IMR-90 (cell line): ENCODE data around the gene RBM15B.

Source experiments
- BHLHE40 ChIP-seq: fragments of 150-350 bp; IDR thresholded peaks from 2 replicates; pipeline ENCODE4 v1.6.1; 2016; ENCODE audit warnings: mild to moderate bottlenecking, low read depth, low read length
- CEBPB ChIP-seq: IDR thresholded peaks from 2 replicates; pipeline ENCODE4 v1.6.1; 2012; ENCODE audit warnings: low read depth, low read length, improper control_type of control experiment
- CTCF ChIP-seq: conservative IDR thresholded peaks from 2 replicates; pipeline ENCODE4 v1.5.1; 2012; ENCODE audit warnings: mild to moderate bottlenecking, low read depth, low read length, improper control_type of control experiment
- ELK1 ChIP-seq: fragments of 150-350 bp; IDR thresholded peaks from 2 replicates; pipeline ENCODE4 v1.6.1; 2016; ENCODE audit warnings: low read depth, mild to moderate bottlenecking, low read length, moderate library complexity, borderline replicate concordance
- FOS ChIP-seq: fragments of 150-350 bp; IDR thresholded peaks from 2 replicates; pipeline ENCODE4 v1.6.1; 2016; ENCODE audit warnings: low read depth, low read length
- MAFK ChIP-seq: IDR thresholded peaks from 2 replicates; pipeline ENCODE4 v1.6.1; 2012; ENCODE audit warnings: low read depth, low read length, improper control_type of control experiment
- MAZ ChIP-seq: IDR thresholded peaks from 2 replicates; pipeline ENCODE4 v1.6.1; 2012; ENCODE audit warnings: low read depth, mild to moderate bottlenecking, low read length, improper control_type of control experiment, moderate library complexity, borderline replicate concordance
- POLR2A ChIP-seq: IDR thresholded peaks from 2 replicates; pipeline ENCODE4 v1.6.1; 2012; ENCODE audit warnings: mild to moderate bottlenecking, low read depth, low read length
- RAD21 ChIP-seq: IDR thresholded peaks from 2 replicates; pipeline ENCODE4 v1.6.1; 2012; ENCODE audit warnings: low read length, improper control_type of control experiment
- RCOR1 ChIP-seq: IDR thresholded peaks from 2 replicates; pipeline ENCODE4 v1.6.1; 2012; ENCODE audit warnings: mild to moderate bottlenecking, low read length, improper control_type of control experiment; ENCODE audit not compliant: insufficient replicate concordance
- RFX5 ChIP-seq: IDR thresholded peaks from 2 replicates; pipeline ENCODE4 v1.8.0; 2012; ENCODE audit warnings: low read depth, mild to moderate bottlenecking, low read length, moderate library complexity
- SMC3 ChIP-seq: fragments of 150-350 bp; IDR thresholded peaks from 2 replicates; pipeline ENCODE4 v1.6.1; 2016; ENCODE audit warnings: low read depth, mild to moderate bottlenecking, antibody characterized with exemption, low read length, moderate library complexity
- USF2 ChIP-seq: fragments of 150-350 bp; IDR thresholded peaks from 2 replicates; pipeline ENCODE4 v1.6.1; 2017; ENCODE audit warnings: mild to moderate bottlenecking, antibody characterized with exemption, low read length, low read depth

- TF ChIP-seq CEBPB (no peak), CTCF (no peak), BHLHE40 (no peak), FOS (no peak), POLR2A (no peak), RFX5 (no peak), RAD21 (no peak), USF2 (no peak), ELK1 (no peak), MAZ (no peak), MAFK (no peak), SMC3 (no peak), RCOR1 (no peak)
Measured at GRCh38 chr3:51382947-51383578, 8.0 kb upstream of the RBM15B start.
